Cardiac muscle cell (in vitro differentiated cells and primary cell): ENCODE data around the gene HIVEP3. TPM values are rescaled to one million over a fixed set of nuclear protein-coding genes. Genes with fewer than 3 reads are reported as not detected.

ENCODE experiments used
- DNase-seq, 2 donors: peaks; one replicate each; pipeline versions ENCODE4 v3.0.0 to v3.0.0-alpha.2; 2010 to 2017; ENCODE audit warnings: low read depth in 1 of 2, low spot score in 1 of 2
- H3K27ac ChIP-seq: fragments of 200-600 bp; sonication (generic); 2 replicates; pipeline ENCODE4 v1.5.1; 2016
- H3K27me3 ChIP-seq: fragments of 200-600 bp; sonication (generic); 2 replicates; pipeline ENCODE4 v1.6.0; 2016; ENCODE audit warnings: control low read depth
- H3K36me3 ChIP-seq: fragments of 200-600 bp; sonication (generic); 2 replicates; pipeline ENCODE4 v1.5.1; 2016; ENCODE audit warnings: control low read depth
- H3K4me1 ChIP-seq: fragments of 200-600 bp; sonication (generic); 2 replicates; pipeline ENCODE4 v1.8.1; 2017; ENCODE audit warnings: low read depth, mild to moderate bottlenecking, mixed run types
- H3K4me3 ChIP-seq: fragments of 200-600 bp; sonication (generic); 2 replicates; pipeline ENCODE4 v1.5.1; 2016; ENCODE audit warnings: mild to moderate bottlenecking
- H3K9me3 ChIP-seq: fragments of 200-600 bp; sonication (generic); 2 replicates; pipeline ENCODE4 v1.5.1; 2017; ENCODE audit warnings: low read depth, mild to moderate bottlenecking, control low read depth
- CTCF ChIP-seq: IDR thresholded peaks from 2 replicates; pipeline ENCODE4 v1.5.1; 2012; ENCODE audit warnings: low read depth, mild to moderate bottlenecking, low read length
- polyA plus RNA-seq: library from polyadenylated mRNA; unstranded; fragments of >200 nt; fragmentation: Nextera tagmentation; extraction: Ambion mirVana; gene quantifications from 2 replicates; pipeline ENCODE4 v1.2.1, GENCODE V29; 2016
- total RNA-seq: library from RNA; depleted of rRNA; stranded (reverse); fragments of >200 nt; gene quantifications from 2 replicates; pipeline ENCODE4 v1.2.3, GENCODE V29; 2016

Gene HIVEP3
- total and polyA plus RNA-seq, 2 experiments from 2014 or later, result 0.42 to 0.62 TPM

GRCh38 chr1:41806472-41807155 is 112.1 kb downstream of the HIVEP3 start:
- Histone ChIP-seq H3K4me3 (no peak overlapping the region), H3K9me3 (no peaks in the 10 kb centered on the region), H3K27ac (no peak overlapping the region), H3K27me3 (no peaks in the 10 kb centered on the region), H3K36me3 (no peaks in the 10 kb centered on the region), H3K4me1 (no peaks in the 10 kb centered on the region)
- DNase-seq, result no peak
- TF ChIP-seq CTCF, result no peak

GRCh38 chr1:41805771-41806471 is 112.8 kb downstream of the HIVEP3 start:
- H3K9me3 ChIP-seq, result no peaks in the 10 kb centered on the region
- no peak overlapping the region for H3K27ac ChIP-seq
- TF ChIP-seq CTCF, result no peak
- no peak for DNase-seq
- H3K4me1 ChIP-seq, result no peaks in the 10 kb centered on the region
- no peaks in the 10 kb centered on the region for H3K36me3 ChIP-seq
- no peaks in the 10 kb centered on the region for H3K27me3 ChIP-seq
- H3K4me3 ChIP-seq, result no peak overlapping the region

GRCh38 chr1:41804176-41804575 is 114.5 kb downstream of the HIVEP3 start:
- TF ChIP-seq CTCF, result no peak
- Histone ChIP-seq H3K27me3 (no peaks in the 10 kb centered on the region), H3K9me3 (no peaks in the 10 kb centered on the region), H3K36me3 (no peaks in the 10 kb centered on the region), H3K4me3 (no peak overlapping the region), H3K27ac (no peak overlapping the region), H3K4me1 (no peaks in the 10 kb centered on the region)
- no peak for DNase-seq

GRCh38 chr1:41803656-41804055 is 115.1 kb downstream of the HIVEP3 start:
- Histone ChIP-seq H3K27ac (no peak overlapping the region), H3K9me3 (no peaks in the 10 kb centered on the region), H3K4me3 (no peak overlapping the region), H3K36me3 (no peaks in the 10 kb centered on the region), H3K27me3 (no peaks in the 10 kb centered on the region), H3K4me1 (no peaks in the 10 kb centered on the region)
- no peak for DNase-seq
- TF ChIP-seq CTCF, result no peak

- Histone ChIP-seq H3K36me3 (no peaks in the 10 kb centered on the region), H3K4me1 (no peaks in the 10 kb centered on the region), H3K27me3 (no peaks in the 10 kb centered on the region), H3K27ac (no peak overlapping the region), H3K4me3 (no peak overlapping the region), H3K9me3 (no peaks in the 10 kb centered on the region)
- no peak for DNase-seq
- TF ChIP-seq CTCF, result no peak
Measured at GRCh38 chr1:41802532-41803501, 115.9 kb downstream of the HIVEP3 start.
